Keratinocyte (primary cell): ENCODE results near the gene CD81.

Experiments used
- CTCF ChIP-seq, 3 experiments: IDR thresholded peaks in 1 of 3; conservative IDR thresholded peaks in 1 of 3; optimal IDR thresholded peaks in 1 of 3; 2 replicates in 2 of 3; 3 replicates in 1 of 3; pipeline versions ENCODE3 to v1.5.1; 2011; ENCODE audit warnings: low read length in 3 of 3, mild to moderate bottlenecking in 3 of 3, moderate library complexity in 2 of 3, control low read depth in 1 of 3, inconsistent platforms in 1 of 3; ENCODE audit not compliant: insufficient read depth in 2 of 3; ENCODE audit errors: extremely low read depth in 1 of 3
- EZH2 ChIP-seq: IDR thresholded peaks from one replicate; pipeline ENCODE4 v1.6.1; 2012; ENCODE audit warnings: inconsistent platforms, mild to moderate bottlenecking, low read length, moderate library complexity

GRCh38 chr11:2424811-2425495 lies 47.8 kb downstream of the CD81 start:
- TF ChIP-seq CTCF (optimal IDR thresholded peaks at IDR 0.05 in 1 of 3, IDR thresholded peaks at IDR 0.05 in 1 of 3, conservative IDR thresholded peaks at IDR 0.05 in 1 of 3; ENCODE audit: extremely low read depth in 1 of 3, insufficient read depth in 2 of 3, low read length in 3 of 3) (no peak), EZH2 (no peak)
